IPS-NIHi11 (cell line): ENCODE data around the gene TMEM178B.
A peak's percentile ranks its signal among the peaks of the same experiment; 100 is the strongest.

ENCODE experiments used
- DNase-seq: peaks from one replicate; pipeline ENCODE4 v3.0.0; 2012; ENCODE audit warnings: mixed read lengths, low spot score

TMEM178B gene

GRCh38 chr7:141263983-141264382 is 190.1 kb downstream of the TMEM178B start:
- no peak for DNase-seq

- DNase-seq = no peak
Measured at GRCh38 chr7:141264511-141264910, 190.6 kb downstream of the TMEM178B start.

GRCh38 chr7:141265668-141266067 is 191.8 kb downstream of the TMEM178B start:
- DNase-seq = no peak

- no peak for DNase-seq
Measured at GRCh38 chr7:141268614-141269013, 194.8 kb downstream of the TMEM178B start.

DNA sequence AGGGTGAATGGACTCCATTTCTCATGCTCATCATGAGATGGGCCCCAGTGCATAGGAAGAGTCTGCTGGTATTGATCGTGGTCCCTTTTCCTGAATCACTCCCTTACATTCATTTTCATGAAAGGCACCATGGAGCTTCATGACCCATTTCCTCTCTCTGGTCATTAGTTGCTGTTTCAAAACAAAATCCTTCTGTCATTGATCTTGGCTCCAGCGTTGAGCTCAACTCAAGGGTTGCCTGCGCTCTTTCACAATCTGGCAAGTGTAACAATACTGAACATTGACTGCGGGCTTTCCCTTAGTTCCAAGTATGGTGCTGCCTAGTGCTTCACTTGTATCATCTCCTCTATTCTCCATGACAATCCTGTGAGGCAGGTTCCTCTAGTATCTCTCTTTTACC is 197.6 kb downstream of the TMEM178B start:
- no peak for DNase-seq

GRCh38 chr7:141272417-141272816 is 198.6 kb downstream of the TMEM178B start:
- peak; percentile 27 for DNase-seq

DNA sequence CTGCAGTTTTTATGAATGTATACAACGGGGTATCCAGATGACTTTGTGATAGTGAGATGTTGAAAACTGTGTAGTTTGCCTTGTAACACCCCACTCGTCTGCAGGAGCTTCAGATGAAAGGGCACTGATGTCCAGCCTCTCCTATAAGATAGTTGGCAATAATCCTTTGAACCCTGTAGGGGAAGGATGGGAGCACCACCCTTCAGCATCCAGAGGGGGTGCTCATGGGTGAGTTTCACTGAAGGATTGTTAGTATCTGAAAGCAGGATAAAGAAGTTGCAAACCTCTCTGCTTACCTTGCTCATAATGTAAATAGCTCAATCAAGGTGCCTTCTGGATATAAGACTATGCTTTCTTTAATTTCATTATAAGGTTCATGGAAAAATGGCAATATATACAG is 201.5 kb downstream of the TMEM178B start:
- peak; percentile 32 for DNase-seq

DNA sequence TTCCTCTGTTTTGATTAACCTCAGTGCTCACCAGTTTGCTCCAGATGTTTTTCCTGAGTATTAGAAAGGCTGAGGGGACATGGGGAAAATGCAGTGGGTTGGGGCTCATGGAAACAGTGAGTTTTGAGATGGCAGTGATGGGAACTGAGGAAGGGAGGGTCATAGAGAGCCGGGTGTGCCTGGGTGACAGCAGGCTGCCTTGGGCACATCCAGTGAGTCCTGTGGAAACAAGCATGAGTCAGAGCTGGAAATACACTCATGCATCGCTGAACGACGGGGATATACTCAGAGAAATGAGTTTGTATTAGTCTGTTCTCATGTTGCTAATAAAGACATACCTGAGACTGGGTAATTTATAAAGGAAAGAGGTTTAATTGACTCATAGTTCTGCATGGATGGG is 202.2 kb downstream of the TMEM178B start:
- no peak for DNase-seq

DNA sequence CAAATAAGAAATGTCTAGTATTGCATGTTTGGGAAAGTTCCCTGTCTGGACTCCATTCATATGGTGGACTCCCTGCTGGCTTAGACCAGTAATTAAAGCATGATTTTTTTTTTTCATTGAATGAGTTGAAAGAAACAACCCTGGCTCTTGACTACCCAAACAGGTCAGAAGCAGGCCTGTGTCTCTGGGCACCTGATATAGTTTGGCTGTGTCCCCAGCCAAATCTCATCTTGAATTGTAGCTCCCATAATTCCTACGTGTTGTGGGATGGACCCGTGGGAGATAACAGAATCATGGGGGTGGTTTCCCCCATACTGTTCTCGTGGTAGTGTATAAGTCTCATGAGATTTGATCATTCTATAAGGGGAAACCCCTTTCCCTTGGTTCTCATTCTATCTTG is 206.2 kb downstream of the TMEM178B start:
- no peak for DNase-seq

DNA sequence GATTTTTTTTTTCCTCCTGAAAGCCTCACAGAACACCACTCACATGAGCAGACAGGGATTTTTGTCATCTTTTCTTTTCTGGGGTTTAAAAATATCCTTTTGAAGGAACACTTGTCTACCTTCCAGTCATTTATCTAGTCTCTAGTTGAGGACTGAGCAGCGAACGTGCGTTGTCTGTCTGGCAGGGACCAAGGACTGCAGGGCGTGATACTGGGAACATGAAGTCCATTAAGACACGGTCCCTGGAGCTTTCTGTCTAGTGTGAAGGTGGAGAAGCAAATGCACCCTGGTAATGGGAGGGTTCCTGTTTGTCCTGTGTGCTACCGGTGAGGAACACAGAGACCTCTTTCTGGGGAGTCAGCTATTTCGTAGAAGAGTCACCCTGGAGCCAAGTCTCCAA is 207.4 kb downstream of the TMEM178B start:
- no peak for DNase-seq

DNA sequence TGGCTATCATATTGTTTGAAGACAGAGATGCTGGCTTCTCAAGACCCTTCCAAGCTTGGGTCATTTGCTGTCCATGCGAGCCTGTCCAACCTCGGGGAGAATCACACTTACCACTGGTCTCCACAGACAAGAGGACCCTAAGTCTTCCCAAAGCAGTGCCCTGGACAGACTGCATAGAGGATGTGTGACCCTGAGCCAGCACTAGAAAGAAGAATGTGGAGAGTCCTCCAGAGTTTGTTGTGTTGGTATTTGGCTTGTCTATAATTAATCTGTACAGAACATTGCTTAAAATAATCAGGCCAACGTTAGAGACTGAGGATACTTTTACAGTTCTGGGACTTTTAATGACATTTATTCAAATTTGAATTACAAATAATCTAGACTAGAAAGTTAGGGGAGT is 212.7 kb downstream of the TMEM178B start:
- no peak for DNase-seq

DNA sequence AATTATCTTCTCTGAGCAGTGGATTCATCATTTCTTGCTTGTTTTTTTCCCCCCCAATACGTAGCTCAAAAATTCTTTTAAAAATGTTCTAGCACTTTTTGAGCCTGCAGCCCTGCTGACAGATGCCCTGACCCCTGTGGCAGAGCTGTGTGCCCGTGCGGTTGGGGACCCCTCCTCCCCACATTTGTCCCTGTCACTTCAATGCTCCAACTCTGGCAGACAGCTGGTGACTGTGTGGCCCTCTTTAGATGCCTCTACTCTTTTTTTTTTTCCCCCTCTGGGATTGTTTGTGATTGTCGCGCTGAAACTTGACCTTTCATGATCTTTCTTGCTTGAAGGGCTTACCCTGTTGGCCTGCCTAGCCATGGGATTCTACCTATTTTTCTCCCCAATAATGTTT is 214.1 kb downstream of the TMEM178B start:
- DNase-seq = no peak

- DNase-seq = no peak
Measured at GRCh38 chr7:141288626-141289025, 214.8 kb downstream of the TMEM178B start.

DNA sequence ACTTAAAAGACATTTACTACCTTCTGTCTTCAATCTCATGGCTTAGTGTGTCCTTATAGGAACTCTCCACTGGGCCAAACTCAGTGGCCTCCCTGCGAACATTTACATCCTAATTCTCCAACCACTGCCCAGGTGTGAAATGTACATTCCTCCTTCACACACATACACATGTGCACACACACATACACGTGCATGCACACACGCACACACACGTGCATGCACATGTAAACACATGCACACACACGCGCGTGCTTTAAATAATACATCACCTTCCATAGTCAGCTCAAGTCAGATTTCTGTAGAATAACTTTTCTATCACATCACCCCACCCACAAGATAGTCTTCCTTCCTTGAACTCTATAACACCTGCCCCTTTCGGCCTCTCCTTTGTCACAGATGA is 216.5 kb downstream of the TMEM178B start:
- DNase-seq = no peak

GRCh38 chr7:141290973-141291372 is 217.1 kb downstream of the TMEM178B start:
- DNase-seq = no peak

DNA sequence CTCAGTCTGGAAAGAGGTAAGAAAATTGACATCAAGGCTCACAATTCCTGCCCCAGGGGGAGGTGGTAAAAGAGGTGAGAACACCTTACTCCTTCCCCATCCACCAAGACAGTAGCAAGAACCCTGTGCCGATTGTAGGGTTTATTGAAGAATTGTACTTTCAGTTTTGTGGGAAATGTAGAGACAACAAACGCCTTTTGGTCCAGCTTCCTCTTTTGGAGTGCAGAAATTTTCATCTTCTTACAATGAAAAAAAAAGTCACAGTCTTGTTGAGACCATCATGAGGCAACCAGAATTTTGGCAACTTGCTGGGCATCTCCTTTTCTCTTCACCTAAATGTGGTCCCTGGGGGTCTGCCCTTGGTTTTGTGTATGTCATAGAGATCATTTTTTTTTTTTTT is 217.7 kb downstream of the TMEM178B start:
- no peak for DNase-seq

- no peak for DNase-seq
Measured at GRCh38 chr7:141294143-141294829, 220.4 kb downstream of the TMEM178B start.

DNA sequence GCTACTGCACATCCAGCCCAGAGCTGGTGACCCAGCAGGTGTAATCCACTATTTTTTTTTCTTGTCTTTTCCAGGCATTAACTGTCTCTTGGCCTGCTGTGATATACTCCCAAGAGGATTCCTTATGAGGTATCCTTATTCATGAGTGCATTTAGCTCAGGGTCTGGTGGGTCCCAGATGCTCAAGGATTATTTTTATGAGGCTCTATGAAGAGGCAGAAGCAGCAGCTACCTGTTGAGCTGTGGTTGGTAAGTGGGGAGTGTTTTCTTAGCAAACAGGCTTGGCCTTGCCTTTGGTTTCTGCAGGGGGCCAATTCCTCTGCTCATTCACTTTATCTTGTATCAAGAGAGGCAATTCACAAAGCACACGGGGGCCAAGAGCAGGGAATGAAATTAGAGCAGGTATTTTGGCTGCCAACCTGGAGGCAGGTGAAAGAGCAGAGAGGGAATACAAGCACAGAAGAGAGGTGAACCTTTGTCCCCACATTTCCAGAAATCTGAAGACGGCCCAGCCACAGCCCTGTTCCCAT is 221.6 kb downstream of the TMEM178B start:
- no peak for DNase-seq

GRCh38 chr7:141300816-141301215 is 227.0 kb downstream of the TMEM178B start:
- no peak for DNase-seq

DNA sequence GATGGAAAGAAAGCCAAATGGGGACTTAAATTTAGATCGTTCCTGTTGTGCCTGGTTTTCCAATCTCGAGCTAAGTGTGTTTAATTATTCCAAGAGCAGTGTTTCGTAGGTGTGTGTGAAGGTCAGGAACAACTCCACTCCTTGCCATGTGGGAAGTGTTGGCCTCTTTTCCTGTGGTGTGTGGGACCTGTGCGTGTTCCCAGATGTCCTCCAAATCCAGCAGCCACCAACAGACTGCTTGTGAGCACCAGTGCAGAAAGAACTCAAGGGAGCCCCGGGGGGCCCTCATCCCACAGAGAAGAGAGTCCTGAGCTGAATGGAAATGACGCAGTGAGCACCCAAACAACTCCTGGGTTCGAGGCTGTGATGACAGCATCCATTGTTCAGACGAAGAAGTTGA is 227.7 kb downstream of the TMEM178B start:
- no peak for DNase-seq

GRCh38 chr7:141302617-141303016 is 228.8 kb downstream of the TMEM178B start:
- no peak for DNase-seq

DNA sequence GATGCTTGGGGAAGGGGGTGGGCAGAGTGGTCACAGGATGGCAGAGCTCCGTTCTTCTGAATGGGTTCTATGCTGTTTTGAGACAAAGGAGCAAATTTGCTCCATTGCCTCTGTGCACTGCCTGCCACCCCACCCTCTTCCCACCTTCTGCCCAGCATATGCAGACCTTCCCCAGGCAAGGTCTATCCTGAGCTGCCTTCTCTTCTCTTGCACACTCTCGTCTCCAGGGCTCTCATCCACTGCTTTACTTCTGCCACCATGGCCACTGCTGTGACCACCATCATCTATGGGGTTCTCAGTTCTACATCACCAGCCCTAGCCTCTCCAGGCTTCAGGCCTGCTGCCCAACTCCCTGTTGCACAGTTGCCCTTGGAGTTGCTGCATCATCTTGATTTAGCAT is 230.4 kb downstream of the TMEM178B start:
- DNase-seq = no peak

DNA sequence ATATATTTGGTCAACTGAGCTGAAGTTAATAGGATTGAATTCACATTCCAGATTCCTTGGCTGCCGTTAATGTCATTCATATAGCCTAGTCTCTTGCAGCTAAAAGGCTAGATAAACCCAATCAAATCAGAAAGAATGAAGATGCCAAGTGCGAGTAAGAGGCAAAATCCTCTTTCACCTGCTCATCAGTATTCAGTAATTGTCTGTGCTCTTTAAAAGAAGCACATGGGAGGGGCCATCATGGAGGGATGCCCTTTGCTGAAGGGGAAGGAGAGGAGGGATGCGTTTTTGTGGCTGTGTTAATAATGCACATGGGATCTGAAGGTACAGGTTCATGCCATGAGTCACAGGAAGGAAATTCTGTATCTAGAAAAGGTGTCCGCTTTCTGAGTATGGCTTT is 232.2 kb downstream of the TMEM178B start:
- no peak for DNase-seq

GRCh38 chr7:141312395-141312794 is 238.5 kb downstream of the TMEM178B start:
- no peak for DNase-seq
